Fibroblast of the aortic adventitia (primary cell): ENCODE data around the gene SPRING1. TPM values are rescaled to one million over a fixed set of nuclear protein-coding genes. Genes with fewer than 3 reads are reported as not detected.
A peak's percentile ranks its signal among the peaks of the same experiment; 100 is the strongest.

Source experiments
- DNase-seq: peaks from one replicate; pipeline ENCODE4 v3.0.0-alpha.2; 2010; ENCODE audit warnings: low read depth
- H3K4me3 ChIP-seq: 2 replicates; pipeline ENCODE4 v1.5.1; 2011; ENCODE audit warnings: low read depth, mild to moderate bottlenecking, control low read depth, low read length, moderate library complexity
- total RNA-seq: library from RNA; depleted of rRNA; stranded (reverse); fragments of >200 nt; gene quantifications from 2 replicates; pipeline ENCODE4 v1.2.3, GENCODE V29; 2012; ENCODE audit warnings: low replicate concordance
- TF ChIP-seq, protein P1 (sequence below): IDR thresholded peaks from 2 replicates; pipeline ENCODE4 v1.5.1; 2011; ENCODE audit warnings: mild to moderate bottlenecking, low read length, control low read depth, inconsistent platforms; ENCODE audit not compliant: insufficient read depth

The SPRING1 gene
- total RNA-seq, 1 donor: 24.4 TPM

DNA sequence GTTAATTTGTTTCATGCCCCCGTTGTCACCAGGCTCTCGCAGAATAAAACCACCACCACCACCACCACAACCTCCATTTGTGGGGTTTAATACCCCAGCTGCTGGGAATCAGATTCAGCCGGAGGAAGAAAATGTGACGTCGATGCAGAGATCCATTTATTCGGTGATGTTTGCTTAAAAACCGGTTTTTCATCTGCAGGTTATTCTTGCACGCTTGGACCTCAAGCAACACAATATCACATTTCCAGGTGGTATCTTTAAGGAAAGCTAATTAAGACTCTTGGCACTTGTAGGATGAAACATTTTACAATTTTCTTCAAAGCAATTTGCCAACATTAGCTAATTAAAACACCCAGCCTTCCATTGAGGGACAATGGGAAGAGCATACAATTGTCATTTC is 39.8 kb downstream of the SPRING1 start:
- TF ChIP-seq, protein P1, sequence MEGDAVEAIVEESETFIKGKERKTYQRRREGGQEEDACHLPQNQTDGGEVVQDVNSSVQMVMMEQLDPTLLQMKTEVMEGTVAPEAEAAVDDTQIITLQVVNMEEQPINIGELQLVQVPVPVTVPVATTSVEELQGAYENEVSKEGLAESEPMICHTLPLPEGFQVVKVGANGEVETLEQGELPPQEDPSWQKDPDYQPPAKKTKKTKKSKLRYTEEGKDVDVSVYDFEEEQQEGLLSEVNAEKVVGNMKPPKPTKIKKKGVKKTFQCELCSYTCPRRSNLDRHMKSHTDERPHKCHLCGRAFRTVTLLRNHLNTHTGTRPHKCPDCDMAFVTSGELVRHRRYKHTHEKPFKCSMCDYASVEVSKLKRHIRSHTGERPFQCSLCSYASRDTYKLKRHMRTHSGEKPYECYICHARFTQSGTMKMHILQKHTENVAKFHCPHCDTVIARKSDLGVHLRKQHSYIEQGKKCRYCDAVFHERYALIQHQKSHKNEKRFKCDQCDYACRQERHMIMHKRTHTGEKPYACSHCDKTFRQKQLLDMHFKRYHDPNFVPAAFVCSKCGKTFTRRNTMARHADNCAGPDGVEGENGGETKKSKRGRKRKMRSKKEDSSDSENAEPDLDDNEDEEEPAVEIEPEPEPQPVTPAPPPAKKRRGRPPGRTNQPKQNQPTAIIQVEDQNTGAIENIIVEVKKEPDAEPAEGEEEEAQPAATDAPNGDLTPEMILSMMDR: no peak
- no peak for DNase-seq
- no peak overlapping the region for H3K4me3 ChIP-seq

DNA sequence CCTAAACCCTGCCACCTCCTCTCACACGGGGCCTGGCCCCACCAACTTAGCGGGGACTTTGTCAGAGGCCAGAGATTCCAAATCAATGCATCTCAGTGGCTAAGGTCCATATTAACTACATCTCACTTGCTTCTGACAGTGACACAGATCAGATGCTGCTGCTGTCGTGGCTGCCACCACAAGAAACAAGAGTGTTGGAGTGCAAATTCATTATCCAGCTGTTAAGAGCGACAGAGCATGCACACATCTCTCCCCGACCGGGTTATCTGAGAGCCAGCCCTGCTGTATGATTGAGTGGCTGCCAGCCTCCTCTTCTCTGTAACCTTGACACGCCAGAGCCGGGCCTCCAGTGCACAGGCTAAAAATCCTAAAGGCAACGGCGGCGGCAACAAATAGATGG is 40.2 kb downstream of the SPRING1 start:
- DNase-seq: no peak
- TF ChIP-seq, protein P1: no peak
- no peak overlapping the region for H3K4me3 ChIP-seq

- TF ChIP-seq, protein P1: peak; percentile 24
- no peak overlapping the region for H3K4me3 ChIP-seq
- peak; percentile 20 for DNase-seq
These were observed 40.6 kb downstream of the SPRING1 start for GRCh38 chr12:116697305-116697704.

- H3K4me3 ChIP-seq: no peak overlapping the region
- TF ChIP-seq, protein P1: no peak
- DNase-seq: no peak
These were observed 42.5 kb downstream of the SPRING1 start for GRCh38 chr12:116695464-116695725.

DNA sequence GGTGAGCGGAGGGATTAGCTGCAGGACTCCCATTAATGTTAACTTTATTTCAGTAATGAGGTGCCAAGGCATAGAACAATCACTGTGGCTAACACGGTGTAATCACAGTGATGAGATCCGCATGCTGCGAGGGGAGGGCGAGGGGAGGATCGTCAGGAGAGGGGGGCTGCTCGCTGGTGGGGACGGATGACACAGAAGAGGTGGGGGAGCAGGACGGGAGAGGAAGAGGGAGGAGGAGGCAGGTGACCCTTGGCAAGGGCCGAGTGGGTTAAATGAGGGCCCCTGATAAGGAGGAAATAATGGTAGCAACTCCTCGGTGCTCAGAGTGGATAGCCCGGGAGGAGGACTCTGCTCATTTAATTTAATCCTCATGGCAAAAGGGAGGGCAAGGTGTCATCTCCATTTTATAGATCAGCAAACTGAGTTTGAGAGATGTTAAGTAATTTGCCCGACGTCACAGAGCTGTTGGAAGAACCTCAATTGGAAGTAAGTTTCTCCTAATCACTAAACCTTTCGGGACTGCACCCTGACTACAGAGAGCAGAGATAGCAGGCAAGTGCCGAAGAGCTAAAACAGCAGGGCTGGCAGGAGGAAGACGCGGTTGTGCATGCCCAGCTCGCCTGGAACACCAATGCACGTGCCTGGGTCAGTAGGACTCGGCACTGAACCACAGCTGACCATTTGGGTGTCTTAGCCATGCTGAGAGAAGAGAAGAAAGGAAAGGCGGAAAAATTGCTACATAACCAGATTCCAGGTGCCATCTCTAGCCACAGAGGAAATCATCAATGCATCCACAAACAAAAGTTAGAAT is 43.0 kb downstream of the SPRING1 start:
- no peak overlapping the region for H3K4me3 ChIP-seq
- no peak for DNase-seq
- TF ChIP-seq, protein P1: no peak

DNA sequence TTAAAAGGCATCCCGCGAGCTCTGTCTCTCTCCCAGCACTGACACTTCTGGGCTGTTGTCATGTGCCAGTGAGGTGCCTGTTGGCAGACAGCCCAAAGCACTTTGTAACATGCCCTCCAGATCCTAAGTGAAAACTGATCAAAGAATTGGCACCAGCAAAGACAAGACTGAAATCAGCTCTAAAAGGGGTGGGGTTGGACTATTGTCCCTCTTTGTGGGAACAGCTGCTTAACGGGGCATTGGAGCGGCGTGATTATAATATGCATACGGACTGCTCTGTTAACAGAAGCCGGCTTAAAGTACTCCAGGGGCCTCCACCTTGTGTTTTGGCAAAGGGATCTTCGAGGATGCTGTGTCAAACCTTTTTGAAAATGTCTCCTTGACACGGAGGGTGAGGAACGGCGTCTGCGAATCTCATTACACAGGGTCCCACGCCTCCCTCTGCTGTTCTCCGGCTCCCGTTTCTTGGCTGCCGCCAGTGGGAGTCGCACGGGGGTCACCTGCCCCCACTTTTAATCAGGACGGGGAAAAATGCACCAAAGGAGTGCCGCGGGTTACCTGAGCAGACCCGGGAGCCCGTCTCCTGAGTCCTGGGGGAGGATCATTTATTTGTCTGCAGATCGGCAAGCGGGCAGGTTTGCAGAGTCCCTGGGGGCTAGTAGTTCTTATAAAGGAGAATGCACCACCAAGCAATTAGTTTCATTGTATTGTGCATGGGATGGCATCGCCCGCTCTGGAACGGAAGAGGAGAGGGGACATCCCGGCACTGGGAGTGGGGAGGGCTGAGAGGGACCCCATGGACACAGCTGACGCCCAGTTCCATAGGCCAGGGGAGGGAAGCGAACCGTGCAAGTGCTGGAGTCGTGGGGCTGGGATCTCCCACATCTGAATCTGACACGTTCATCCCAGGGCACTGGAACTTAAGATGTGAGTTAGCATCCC is 44.3 kb downstream of the SPRING1 start:
- H3K4me3 ChIP-seq: no peak overlapping the region
- TF ChIP-seq, protein P1: no peak
- DNase-seq: no peak
